GM19455 (cell line): ENCODE measurements around the gene RGS1.

Experiments used
- ATAC-seq: cut with Tn5 transposase; IDR thresholded peaks from one replicate; pipeline ENCODE4 v1.9.1; 2021; ENCODE audit not compliant: unreplicated experiment

Gene RGS1

GRCh38 chr1:192579010-192579738 lies 3.6 kb downstream of the RGS1 start:
- no peak for ATAC-seq

GRCh38 chr1:192580351-192580962 lies 4.9 kb downstream of the RGS1 start:
- ATAC-seq = no peak

DNA sequence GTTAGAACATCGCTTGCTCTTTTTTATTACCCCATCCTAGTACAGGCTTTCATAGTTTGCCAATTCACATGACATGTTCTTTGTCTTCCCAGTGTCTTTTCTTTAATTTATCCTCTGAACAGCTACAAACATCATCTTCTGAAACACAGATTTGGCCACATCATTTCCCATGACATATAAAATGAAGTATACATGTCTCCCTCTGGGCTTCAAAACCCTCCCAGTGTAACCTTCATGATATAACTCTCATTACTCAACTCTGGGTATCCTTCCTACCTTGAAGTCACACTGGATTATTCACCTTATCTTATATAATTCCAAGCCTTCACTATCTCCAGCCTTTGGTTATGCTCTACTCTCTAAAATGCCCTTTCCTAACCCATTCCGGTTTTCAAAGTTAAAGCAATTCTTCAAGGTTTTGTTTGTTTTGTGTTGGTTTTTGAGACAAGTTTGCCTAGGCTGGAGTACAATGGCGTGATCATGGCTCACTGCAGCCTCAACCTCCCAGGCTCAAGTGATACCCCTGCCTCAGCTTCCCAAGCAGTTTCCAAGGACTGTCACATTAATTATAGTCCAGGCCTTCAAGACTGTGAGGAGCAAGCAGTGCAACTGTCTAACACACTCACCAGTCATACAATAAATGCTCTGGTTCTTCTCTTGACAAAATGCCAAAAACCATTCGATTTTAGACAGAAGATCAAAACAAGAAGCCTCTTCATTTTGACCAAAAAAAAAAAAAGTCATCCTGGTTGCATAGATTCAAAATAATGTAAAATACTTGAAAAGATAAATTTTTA lies 5.8 kb downstream of the RGS1 start:
- ATAC-seq = no peak

DNA sequence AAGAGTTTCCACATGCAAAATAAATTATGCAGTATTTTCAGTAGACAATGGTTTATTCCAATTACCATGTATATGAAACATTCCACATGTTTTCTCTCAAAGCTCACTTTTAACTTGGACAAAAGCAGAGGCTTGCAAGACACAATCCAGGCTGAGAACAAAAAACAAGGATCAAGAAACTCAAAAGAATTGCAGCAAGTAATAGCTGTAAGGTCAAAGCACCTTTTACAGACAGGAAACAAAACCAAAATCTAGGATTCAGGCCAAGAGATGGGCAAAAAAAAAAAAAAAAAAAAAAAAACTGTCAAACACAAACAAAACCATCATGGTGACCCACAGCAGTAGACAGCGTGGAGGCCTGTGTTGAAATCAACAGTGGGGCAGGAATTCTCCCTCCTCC lies 9.3 kb downstream of the RGS1 start:
- no peak for ATAC-seq

DNA sequence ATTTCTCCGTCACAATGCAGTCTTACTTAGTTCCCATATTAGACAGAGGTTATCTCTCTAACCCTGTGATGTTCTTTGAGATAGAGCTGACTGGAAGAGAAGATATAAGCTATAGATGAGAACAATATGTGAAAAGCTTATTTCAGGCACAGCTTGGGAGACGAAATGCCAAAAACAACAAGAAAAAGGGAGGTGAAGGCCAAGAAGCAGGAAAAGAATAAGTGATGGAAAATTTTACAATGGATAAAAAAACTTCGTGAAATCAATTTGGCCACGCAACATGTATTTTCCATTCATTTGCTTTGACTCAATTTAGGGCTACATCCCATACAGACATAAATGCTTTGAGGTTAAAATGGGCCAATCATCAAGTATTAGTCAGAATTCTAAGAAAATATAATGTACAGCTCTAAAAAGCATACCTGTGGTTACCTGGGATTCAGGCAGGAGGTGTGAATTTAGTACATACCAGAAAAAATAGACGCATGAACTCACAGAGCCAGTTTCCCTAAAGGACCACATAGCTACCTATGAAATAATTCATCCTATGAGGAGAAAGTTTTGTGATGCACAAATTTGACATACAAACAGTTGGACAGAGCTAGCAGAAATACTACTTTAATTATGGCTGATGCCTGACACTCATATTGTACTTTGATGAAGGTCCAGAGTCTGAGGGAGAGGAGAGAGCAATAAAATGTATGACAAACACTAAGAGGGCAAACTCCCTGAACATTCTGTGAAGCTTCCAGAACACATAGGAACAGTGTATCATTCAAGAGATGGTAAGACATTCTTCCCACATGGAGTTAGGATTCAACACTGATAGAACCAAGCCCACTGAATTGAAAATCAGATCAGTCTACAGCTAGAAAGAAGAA lies 12.1 kb downstream of the RGS1 start:
- ATAC-seq = no peak

- no peak for ATAC-seq
Measured at GRCh38 chr1:192588546-192588945, 13.0 kb downstream of the RGS1 start.

DNA sequence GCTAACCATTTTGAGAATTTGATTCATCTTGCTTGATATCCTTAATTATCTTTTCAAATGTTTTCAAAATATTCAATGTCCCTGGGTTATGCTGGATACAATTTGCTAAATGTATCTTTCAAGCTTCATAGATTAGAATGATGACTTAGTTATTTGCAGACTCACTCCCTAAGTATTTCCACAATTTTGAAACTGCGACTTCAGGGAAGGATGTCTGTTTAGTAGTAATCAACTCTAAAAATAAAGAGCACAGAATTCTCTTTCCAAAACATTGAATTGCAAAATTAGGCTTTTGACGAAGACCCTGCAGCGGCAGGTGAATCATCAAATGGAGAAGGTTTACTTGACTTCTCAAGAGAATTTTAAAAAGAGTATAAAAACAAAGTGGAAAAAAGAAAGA lies 14.2 kb downstream of the RGS1 start:
- no peak for ATAC-seq

- no peak for ATAC-seq
Measured at GRCh38 chr1:192592517-192592916, 16.9 kb downstream of the RGS1 start.

DNA sequence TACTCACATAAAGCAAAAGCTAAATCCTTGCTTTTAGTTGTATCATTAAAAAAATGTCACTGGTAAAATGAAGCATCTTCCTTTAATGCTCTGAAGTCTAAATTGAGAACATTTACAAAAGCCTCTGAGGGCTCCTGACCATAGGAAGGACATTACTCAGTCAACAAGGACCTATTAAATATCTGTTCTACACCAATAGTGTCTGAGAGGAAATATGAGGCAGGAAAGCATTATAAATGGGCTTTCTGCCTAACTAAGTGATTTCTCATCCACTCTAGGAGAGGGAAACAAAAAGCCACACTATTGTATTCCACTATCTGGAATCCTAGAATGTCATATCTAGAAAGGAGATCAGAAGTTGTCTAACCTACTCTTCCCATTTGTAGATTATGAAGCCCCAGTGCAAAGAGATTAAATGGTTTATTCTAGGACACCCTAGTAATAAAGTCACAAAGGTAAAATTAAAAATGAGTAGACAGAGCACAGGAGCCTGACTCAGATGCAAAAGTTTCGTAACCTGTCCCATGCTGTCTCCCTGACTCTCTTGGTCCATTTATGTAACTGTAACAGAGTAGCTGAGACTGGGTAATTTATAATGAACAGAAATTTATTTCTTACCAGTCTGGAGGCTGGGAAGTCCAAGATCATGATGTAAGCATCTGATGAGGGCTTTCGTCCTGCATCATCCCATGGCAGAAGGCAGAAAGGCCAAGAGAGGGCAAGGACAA lies 17.6 kb downstream of the RGS1 start:
- no peak for ATAC-seq

- ATAC-seq = no peak
Measured at GRCh38 chr1:192595299-192595698, 19.7 kb downstream of the RGS1 start.

DNA sequence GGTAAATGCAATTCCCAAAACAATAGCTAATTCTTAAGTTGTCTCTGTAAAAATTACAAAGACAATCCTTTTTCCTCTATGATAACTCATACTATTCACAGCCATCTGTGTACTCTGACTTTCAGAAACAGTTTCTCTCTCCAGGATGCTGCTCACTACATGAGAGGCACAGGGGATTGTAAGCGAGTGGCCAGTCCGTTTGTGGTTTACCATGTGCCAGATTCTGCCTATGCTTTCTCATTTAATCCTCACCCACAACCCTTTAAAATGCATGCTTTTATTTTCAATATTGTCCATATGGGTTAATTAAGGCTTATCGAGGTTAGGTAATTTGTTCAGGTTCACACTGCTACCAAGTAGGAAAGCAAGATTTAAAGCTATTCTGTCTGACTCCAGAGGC lies 23.0 kb downstream of the RGS1 start:
- no peak for ATAC-seq

DNA sequence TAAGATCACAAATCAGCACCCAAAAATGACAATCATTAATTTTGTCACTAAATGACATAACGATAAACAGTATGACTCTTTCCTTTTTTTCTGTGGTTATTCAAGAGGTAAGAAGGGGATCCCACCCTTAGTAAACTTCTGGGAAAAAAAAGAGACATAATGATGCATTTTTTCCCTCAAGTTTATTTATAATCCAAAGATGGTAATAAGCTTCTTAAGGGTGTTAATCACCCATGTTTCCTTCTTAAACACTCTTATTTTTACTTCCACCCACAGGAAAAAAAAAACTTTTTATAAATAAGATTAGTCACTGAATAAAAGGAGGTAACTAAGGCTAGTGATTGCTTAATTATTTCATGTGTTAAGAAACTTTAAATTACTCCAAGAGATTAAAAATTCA lies 24.7 kb downstream of the RGS1 start:
- ATAC-seq = no peak

- ATAC-seq = no peak
Measured at GRCh38 chr1:192601143-192601542, 25.6 kb downstream of the RGS1 start.

DNA sequence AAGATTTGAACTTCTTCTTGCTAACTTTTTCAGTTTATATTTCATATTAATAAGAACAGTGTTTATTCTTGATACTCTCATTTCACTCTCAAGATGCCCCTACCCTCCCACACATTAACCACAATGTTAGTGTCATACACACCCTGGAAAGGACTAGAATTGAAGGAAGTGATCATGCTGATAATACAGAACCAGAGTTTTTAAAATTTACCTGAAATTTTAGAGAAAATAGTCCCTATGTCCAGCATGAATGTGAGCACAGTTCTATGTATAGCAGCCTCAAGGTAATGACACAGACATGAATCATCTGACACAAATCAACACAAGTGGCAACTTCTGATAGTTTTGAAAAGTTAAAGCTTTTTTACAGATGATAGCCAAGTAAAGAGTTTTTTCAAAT lies 26.0 kb downstream of the RGS1 start:
- ATAC-seq = no peak

GRCh38 chr1:192602757-192603156 lies 27.2 kb downstream of the RGS1 start:
- ATAC-seq = no peak

DNA sequence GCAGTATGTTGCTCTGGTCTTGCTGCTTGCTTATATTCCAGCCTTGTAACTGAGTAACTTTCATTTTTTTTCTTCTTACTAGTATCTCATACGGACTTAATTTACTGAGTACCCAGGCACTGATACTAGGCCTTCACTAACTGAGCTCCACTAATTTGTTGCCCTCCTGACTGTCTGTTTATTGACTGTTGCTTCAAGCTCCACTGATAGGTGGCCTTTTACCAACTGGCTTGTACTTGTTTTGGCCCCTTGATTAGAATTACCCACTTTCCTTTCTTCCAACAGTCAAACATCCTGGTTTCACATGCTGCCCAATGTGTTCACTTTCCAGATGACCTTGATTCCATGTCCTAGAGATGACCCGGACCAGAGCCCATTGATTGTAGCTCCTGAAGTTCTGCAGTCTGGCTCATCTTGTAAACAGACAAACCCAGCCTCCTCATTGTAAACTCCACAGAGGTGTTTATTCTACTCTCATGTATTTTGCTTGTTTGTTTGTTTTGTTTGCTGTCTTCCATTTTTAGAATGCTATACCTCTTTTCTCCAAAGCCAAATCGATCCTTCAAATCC lies 27.7 kb downstream of the RGS1 start:
- ATAC-seq = no peak

GRCh38 chr1:192604979-192605620 lies 29.5 kb downstream of the RGS1 start:
- no peak for ATAC-seq

GRCh38 chr1:192608671-192609070 lies 33.1 kb downstream of the RGS1 start:
- ATAC-seq = no peak
